HL-60/S4 (cell line): ENCODE data around the gene CES1.
"Not testable (repeated sequence)": the region's sequence is repeated elsewhere in the genome, so short reads cannot be mapped to it uniquely, and the experiment has no call there.

Experiments
- in situ Hi-C: fragments of 300-500 bp; cut with MboI; formaldehyde crosslinking; loops from 2 replicates; pipeline ENCODE4 v1.14.3; 2022; ENCODE audit warnings: low sequenced_read_pairs

The CES1 gene

DNA sequence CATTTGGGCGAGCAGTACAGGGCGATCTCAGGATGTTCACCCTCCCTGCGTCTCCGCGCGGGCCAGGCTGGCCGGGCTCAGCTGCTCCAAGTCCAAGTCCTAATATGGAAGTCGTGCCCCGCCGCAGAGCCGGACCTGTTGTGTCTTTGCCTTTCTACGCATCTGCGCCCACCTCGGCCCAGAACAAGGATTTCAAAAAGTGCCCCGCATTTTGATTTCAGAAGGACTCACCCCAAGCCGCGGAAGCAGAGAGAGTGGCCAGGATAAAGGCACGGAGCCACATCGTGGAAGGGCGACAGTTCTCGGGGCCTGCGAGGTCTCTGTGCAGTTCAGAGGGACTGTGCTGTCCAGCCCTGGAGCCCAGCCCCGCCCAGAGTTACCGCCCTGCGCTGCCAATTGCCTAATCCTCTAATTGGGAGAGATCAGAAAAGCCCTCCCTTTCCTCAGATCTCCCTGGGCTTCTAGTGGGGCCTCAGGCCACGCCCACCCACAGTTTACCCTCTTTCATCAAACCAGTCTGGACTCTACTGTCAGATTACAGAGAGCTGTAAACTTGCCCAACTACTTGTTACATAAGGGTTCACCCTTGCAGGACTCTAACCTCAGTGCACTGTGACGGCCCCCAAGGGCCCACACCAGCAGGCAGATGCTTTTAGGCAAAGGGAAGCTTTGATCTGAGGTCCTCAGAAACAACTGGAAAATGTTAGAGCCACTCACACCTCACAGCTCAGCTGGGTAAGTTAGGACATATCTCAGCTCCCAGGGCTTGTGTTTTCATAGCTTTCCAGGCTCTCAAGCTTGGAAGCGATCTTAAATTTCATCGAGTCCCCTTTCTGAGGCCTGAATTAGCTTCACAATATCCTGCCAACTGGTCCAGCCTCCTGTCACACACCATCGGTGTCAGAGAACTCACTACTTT, at the start of gene CES1:
TSS of gene CES1 (minus strand) at position 324 of the 919 bp plus-strand sequence. CDS start at position 283, 41 bp downstream.
- in situ Hi-C loops, result loop anchor here (5.0 kb wide), 1 partner anchor 71 kb away; no protein-coding TSS in a partner anchor

GRCh38 chr16:55876854-55877253, 44.0 kb upstream of the CES1 start:
- in situ Hi-C loops, result no loop called here

- in situ Hi-C loops, result no loop called here
Observed at GRCh38 chr16:55875273-55875672, 42.4 kb upstream of the CES1 start, which contains the start of gene CES5A. Gene CES5A (minus strand): TSS chr16:55875373. CDS start chr16:55875221, 152 bp downstream.

GRCh38 chr16:55873122-55873521, 40.2 kb upstream of the CES1 start:
- in situ Hi-C loops, result no loop called here

GRCh38 chr16:55872130-55872529, 39.2 kb upstream of the CES1 start:
- in situ Hi-C loops, result no loop called here

DNA sequence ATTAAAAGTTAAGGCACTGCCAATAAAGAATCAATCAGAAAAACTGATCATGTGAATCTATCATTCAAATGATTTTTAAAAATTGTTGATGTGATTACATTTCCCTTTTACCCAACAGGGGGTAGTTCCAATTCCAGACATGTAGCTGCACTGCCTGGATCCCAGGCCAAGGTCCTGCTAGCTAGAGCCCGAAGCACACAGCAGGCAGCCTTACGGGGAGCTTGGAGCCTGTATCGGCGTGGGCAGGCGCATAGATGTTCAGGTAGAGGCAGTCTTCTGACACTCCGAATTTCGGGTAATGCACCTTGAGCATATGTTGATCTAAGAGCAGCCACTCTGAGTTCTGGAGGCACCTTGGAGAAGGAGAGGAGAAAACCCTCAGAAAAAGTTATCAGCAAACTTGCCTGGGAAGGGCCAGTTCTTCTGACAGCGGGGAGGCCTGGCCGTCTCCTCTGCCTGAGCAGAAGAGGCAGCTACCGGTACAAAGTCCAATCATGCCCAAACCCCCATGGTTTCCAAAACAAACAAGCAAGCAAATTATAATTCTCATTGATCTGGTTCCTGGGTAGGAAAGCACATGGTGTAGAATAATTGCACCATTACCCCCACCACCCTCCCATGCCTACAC, 38.6 kb upstream of the CES1 start:
- in situ Hi-C loops, result no loop called here

DNA sequence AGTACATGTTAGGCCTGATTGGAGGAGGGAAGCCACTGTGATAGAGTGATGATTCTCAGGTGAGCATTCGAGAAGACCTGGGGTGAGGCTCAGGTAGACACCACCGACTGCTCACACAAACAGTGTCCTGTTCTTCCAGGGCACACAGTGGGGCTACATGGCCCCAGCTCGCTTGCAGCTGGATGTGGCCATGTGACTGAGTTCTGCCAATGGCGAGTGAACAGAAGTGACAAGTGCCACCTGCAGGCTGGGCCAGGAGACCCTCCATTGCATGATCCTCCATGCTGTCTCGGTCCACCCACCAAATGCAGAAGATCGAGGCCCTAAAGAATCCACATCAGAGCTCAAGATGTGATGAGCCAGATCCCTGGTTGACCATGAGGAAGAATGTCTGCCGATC, 36.1 kb upstream of the CES1 start:
- in situ Hi-C loops, result no loop called here

- in situ Hi-C loops, result no loop called here
Observed at GRCh38 chr16:55868137-55868536, 35.2 kb upstream of the CES1 start.

- in situ Hi-C loops, result no loop called here
Observed at GRCh38 chr16:55861288-55861687, 28.4 kb upstream of the CES1 start.

- in situ Hi-C loops, result not testable (repeated sequence)
Observed at GRCh38 chr16:55857650-55858049, 24.8 kb upstream of the CES1 start.

GRCh38 chr16:55856950-55857349, 24.1 kb upstream of the CES1 start:
- in situ Hi-C loops, result no loop called here

- in situ Hi-C loops, result no loop called here
Observed at GRCh38 chr16:55853114-55853513, 20.2 kb upstream of the CES1 start.

DNA sequence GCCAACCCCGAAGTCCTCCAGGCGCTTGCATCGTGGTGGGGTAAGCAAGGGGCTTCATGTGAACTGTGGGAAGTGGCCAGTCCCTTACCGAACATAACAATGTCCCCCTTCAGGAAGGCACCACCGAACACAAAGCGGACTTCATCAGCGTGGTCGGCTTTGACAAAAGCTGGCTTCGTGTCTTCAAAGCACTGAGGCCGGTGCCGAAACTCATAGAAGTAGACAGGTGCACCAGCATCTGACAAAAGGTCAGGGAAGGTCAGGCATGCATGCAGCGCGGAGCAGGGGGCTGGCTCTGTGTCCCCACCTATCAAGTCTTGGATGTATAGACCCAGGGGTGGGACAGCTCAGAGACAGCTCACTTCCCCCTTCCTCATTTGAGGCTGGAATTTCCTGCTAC, 16.6 kb upstream of the CES1 start:
- in situ Hi-C loops, result loop anchor here (10.0 kb wide), 1 partner anchor 385 kb away; no protein-coding TSS in a partner anchor

DNA sequence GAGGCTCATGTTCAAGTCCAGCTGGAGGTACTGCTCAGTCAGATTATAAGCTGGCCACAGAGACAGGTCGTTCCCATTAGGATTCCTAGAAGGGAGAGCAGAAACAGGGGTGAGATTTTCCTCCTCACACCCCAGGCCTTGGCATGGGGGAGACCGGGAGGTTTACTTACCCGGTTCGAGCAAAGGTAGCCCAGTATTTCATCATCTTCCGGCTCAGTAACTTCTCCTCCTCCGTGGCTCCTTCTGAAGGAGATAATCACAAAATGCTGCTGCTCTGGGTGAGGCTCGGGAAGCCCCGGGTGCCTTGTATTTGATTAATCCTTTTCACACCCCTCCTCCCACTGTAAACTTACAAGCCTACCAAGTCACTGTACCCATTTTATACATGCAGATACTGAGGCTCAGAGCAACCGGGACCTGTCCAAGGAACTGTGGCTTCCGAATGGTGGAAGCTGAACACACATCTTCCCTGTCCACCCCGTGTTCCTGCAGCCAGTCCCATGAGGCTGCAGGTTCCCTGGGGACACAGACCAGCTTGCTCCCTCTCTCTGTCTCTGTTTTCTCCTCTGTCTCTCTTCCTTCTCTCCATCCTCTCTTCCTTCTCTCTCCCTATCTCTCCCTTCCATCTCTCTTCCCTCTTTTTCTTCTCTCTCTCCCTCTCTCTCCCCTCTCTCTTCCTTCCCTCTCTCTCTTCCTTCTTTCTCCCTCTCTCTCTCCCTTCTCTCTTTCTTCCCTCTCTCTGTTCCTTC, 13.9 kb upstream of the CES1 start:
- in situ Hi-C loops, result loop anchor here (10.0 kb wide), 1 partner anchor 382 kb away; no protein-coding TSS in a partner anchor

- in situ Hi-C loops, result loop anchor here (5.0 to 10.0 kb wide), 2 partner anchors 141 to 378 kb away; no protein-coding TSS in a partner anchor
Observed at GRCh38 chr16:55843105-55843395, 10.2 kb upstream of the CES1 start.

- in situ Hi-C loops, result loop anchor here (5.0 to 10.0 kb wide), 2 partner anchors 140 to 378 kb away; no protein-coding TSS in a partner anchor
Observed at GRCh38 chr16:55842369-55843104, 9.6 kb upstream of the CES1 start.

GRCh38 chr16:55839115-55839514, 6.2 kb upstream of the CES1 start:
- in situ Hi-C loops, result no loop called here

DNA sequence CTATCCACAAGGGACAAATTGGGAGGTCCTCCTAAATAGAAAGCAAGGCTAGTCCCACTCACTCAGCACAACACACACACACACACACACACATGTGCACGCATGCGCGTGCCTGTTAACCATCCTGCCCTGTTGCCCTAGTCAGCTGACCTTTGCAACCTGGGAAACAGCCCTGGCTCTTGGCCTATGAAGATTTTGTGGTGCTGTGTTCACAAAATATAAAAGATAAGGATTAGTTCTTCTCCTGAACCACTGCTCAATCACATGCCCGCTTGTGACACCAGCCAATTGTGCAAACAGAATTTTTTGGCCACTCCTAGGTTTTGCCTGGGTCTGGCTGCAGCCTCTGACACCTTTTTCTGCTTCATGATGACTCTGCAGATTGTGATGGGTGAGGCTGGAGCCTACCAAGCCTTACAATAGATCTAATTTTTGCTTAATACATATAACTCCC, 3.3 kb upstream of the CES1 start:
- in situ Hi-C loops, result no loop called here

- in situ Hi-C loops, result no loop called here
Observed at GRCh38 chr16:55835581-55835980, 2.7 kb upstream of the CES1 start.

DNA sequence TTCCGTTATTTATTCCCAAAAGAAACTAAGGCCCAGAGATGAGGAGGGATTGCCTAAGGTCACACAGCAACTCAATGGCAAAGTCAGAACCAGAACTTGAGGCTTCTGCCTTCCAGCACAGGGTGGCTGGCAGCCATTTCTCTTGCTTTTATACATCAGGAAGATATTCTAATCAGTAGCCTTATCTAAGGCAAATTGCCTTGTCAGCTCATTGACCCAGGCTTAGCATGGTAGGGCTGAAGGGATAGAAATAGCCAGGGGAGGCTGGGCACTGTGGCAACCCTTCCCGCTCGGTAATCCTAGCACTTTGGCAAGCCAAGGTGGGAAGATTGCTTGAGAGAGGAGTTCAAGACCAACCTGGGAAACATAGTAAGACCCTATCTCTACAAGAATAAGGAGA, 2.3 kb upstream of the CES1 start:
- in situ Hi-C loops, result not testable (repeated sequence)
